ENCODE measurements around the gene UBE2I. TPM values are rescaled to one million over a fixed set of nuclear protein-coding genes. Genes with fewer than 3 reads are reported as not detected.

UBE2I gene
- total RNA-seq, 1 experiment from 2014 or later, result 198 TPM

- intact Hi-C loops (cut with micrococcal nuclease; ENCODE audit: unreplicated experiment) (no loop called here), in situ Hi-C loops (cut with HindIII; ENCODE audit: low pct_unique_long_range_greater_than_20kb, low sequenced_read_pairs) (no loop called here)
- ChIA-PET POLR2A (interaction anchor here (0.5 to 0.7 kb wide), 2 partner anchors 206 to 937 kb away, joined by 3 read pairs; no protein-coding TSS in a partner anchor), CTCF (interaction anchor here (0.7 kb wide), 1 partner anchor 17 kb away, joined by 3 read pairs; no protein-coding TSS in a partner anchor)
- no peaks in the 10 kb centered on the region for H3K27me3 ChIP-seq (ENCODE audit: control insufficient read depth, insufficient read depth, low read length)
- DNase-seq (ENCODE audit: low read depth, low spot score) (no peak), ATAC-seq (no peak)
- no peak overlapping the region for H3K27ac ChIP-seq (ENCODE audit: low read length)
- no peaks in the 10 kb centered on the region for H3K36me3 ChIP-seq (ENCODE audit: control insufficient read depth, insufficient read depth, low read length)
- H3K4me3 ChIP-seq (ENCODE audit: low read depth in 2 of 2, low read length in 2 of 2), result no peak overlapping the region
- no TSS peak for BruUV-seq (replicated peaks)
- TF ChIP-seq TCF7L2 (IDR thresholded peaks at IDR 0.05; ENCODE audit: low read depth, low read length) (no peak), POLR2AphosphoS5 (IDR thresholded peaks at IDR 0.05; ENCODE audit: low read depth, low read length) (no peak), CTCF (IDR thresholded peaks at IDR 0.05) (no peak), REST (IDR thresholded peaks at IDR 0.05; ENCODE audit: insufficient read depth in 1 of 2, low read depth in 2 of 2, low read length in 1 of 2) (no peak), SIN3A (IDR thresholded peaks at IDR 0.05; ENCODE audit: borderline replicate concordance, insufficient read depth, low read depth, low read length) (no peak)
- H3K4me1 ChIP-seq (ENCODE audit: control insufficient read depth, insufficient read depth, low read length), result peaks cover 9% of the 10 kb centered on the region
- no peaks in the 10 kb centered on the region for H3K9me3 ChIP-seq (ENCODE audit: control insufficient read depth, insufficient read depth, low read depth, low read length)
Observed at GRCh38 chr16:1280783-1281182, 28.7 kb upstream of the UBE2I start.

- no TSS peak for BruUV-seq (replicated peaks)
- Histone ChIP-seq H3K9me3 (ENCODE audit: control insufficient read depth, insufficient read depth, low read depth, low read length) (no peaks in the 10 kb centered on the region), H3K27ac (ENCODE audit: low read length) (no peak overlapping the region), H3K4me3 (ENCODE audit: low read depth in 2 of 2, low read length in 2 of 2) (no peak overlapping the region), H3K36me3 (ENCODE audit: control insufficient read depth, insufficient read depth, low read length) (no peaks in the 10 kb centered on the region), H3K4me1 (ENCODE audit: control insufficient read depth, insufficient read depth, low read length) (peaks cover 9% of the 10 kb centered on the region), H3K27me3 (ENCODE audit: control insufficient read depth, insufficient read depth, low read length) (no peaks in the 10 kb centered on the region)
- in situ Hi-C loops (cut with HindIII; ENCODE audit: low pct_unique_long_range_greater_than_20kb, low sequenced_read_pairs), result no loop called here
- no peak for ATAC-seq
- intact Hi-C loops (cut with micrococcal nuclease; ENCODE audit: unreplicated experiment), result no loop called here
- TF ChIP-seq SIN3A (IDR thresholded peaks at IDR 0.05; ENCODE audit: borderline replicate concordance, insufficient read depth, low read depth, low read length) (no peak), POLR2AphosphoS5 (IDR thresholded peaks at IDR 0.05; ENCODE audit: low read depth, low read length) (no peak), REST (IDR thresholded peaks at IDR 0.05; ENCODE audit: insufficient read depth in 1 of 2, low read depth in 2 of 2, low read length in 1 of 2) (no peak), CTCF (IDR thresholded peaks at IDR 0.05) (no peak), TCF7L2 (IDR thresholded peaks at IDR 0.05; ENCODE audit: low read depth, low read length) (no peak)
- no peak for DNase-seq (ENCODE audit: low read depth, low spot score)
- ChIA-PET POLR2A (no interaction called here), CTCF (no interaction called here)
Observed at GRCh38 chr16:1281517-1281916, 27.9 kb upstream of the UBE2I start.
